ENCODE data around the gene GPC5.

GRCh38 chr13:92670096-92670495 is 1271.7 kb downstream of the GPC5 start:
- TF ChIP-seq ZNF24 (IDR thresholded peaks at IDR 0.05) (no peak), ZNF230 (CRISPR knock-in tag; IDR thresholded peaks at IDR 0.05) (no peak), ZNF512 (CRISPR knock-in tag; IDR thresholded peaks at IDR 0.05) (no peak), ZNF580 (CRISPR knock-in tag; IDR thresholded peaks at IDR 0.05; ENCODE audit: borderline replicate concordance, low read depth) (no peak), POLR2A (IDR thresholded peaks at IDR 0.05; ENCODE audit: insufficient read depth in 1 of 2, low read depth in 2 of 2, low read length in 2 of 2) (no peak), IRF2 (CRISPR knock-in tag; IDR thresholded peaks at IDR 0.05) (no peak), CBX2 (IDR thresholded peaks at IDR 0.05; ENCODE audit: low read depth, low read length) (no peak), CBX2 (CRISPR knock-in tag; IDR thresholded peaks at IDR 0.05; ENCODE audit: low read depth) (no peak), EZH2 (conservative IDR thresholded peaks at IDR 0.05; ENCODE audit: low read depth, low read length) (no peak), CTCF (CRISPR knock-in tag; IDR thresholded peaks at IDR 0.05) (no peak), GABPB1 (CRISPR knock-in tag; IDR thresholded peaks at IDR 0.05) (no peak), CEBPB (IDR thresholded peaks at IDR 0.05; ENCODE audit: borderline replicate concordance, low read depth, low read length) (no peak)

All from HepG2 (cell line).